Osteoblast (primary cell): ENCODE results near the gene SSTR4. TPM values are rescaled to one million over a fixed set of nuclear protein-coding genes. Genes with fewer than 3 reads are reported as not detected.

Source experiments
- DNase-seq: peaks from one replicate; pipeline ENCODE4 v3.0.0; 2011; ENCODE audit warnings: low spot score, mixed read lengths; ENCODE audit not compliant: insufficient read length; ENCODE audit errors: missing footprints
- H2AFZ ChIP-seq: 2 replicates; pipeline ENCODE4 v1.6.0; 2011; ENCODE audit warnings: mild to moderate bottlenecking, low read length
- H3K27ac ChIP-seq: 2 replicates; pipeline ENCODE4 v1.5.1; 2011; ENCODE audit warnings: mild to moderate bottlenecking, low read depth, low read length, moderate library complexity
- H3K27me3 ChIP-seq: 2 replicates; pipeline ENCODE4 v1.6.0; 2012; ENCODE audit warnings: mild to moderate bottlenecking, control low read depth, inconsistent platforms, low read length, moderate library complexity; ENCODE audit not compliant: insufficient read depth
- H3K36me3 ChIP-seq: 2 replicates; pipeline ENCODE4 v1.5.1; 2011; ENCODE audit warnings: mild to moderate bottlenecking, low read length, control low read depth, moderate library complexity; ENCODE audit not compliant: insufficient read depth
- H3K4me1 ChIP-seq: 2 replicates; pipeline ENCODE4 v1.5.1; 2011; ENCODE audit warnings: mild to moderate bottlenecking, low read length, control low read depth, moderate library complexity; ENCODE audit not compliant: insufficient read depth
- H3K4me2 ChIP-seq: 2 replicates; pipeline ENCODE4 v1.6.0; 2011; ENCODE audit warnings: mild to moderate bottlenecking, low read length; ENCODE audit not compliant: insufficient read depth
- H3K4me3 ChIP-seq: fragments of 200-600 bp; sonication (generic); 3 replicates; pipeline ENCODE4 v1.5.1; 2012; ENCODE audit warnings: mild to moderate bottlenecking, low read length, inconsistent platforms; ENCODE audit not compliant: insufficient read depth
- H3K79me2 ChIP-seq: 2 replicates; pipeline ENCODE4 v1.6.0; 2012; ENCODE audit warnings: mild to moderate bottlenecking, low read length, control low read depth, inconsistent platforms; ENCODE audit not compliant: insufficient read depth
- H3K9me3 ChIP-seq: 2 replicates; pipeline ENCODE4 v1.5.1; 2011; ENCODE audit warnings: low read depth, low read length, control low read depth
- H4K20me1 ChIP-seq: 2 replicates; pipeline ENCODE4 v1.6.0; 2012; ENCODE audit warnings: mild to moderate bottlenecking, low read length, control low read depth; ENCODE audit not compliant: insufficient read depth
- CTCF ChIP-seq: IDR thresholded peaks from 2 replicates; pipeline ENCODE4 v1.5.1; 2011; ENCODE audit warnings: mild to moderate bottlenecking, low read depth, low read length, moderate library complexity; ENCODE audit errors: extremely low read depth
- total RNA-seq: library from RNA; depleted of rRNA; stranded (reverse); fragments of >200 nt; gene quantifications from 2 replicates; pipeline ENCODE4 v1.2.3, GENCODE V29; 2012

Gene SSTR4
- total RNA-seq, 1 donor, result not detected

DNA sequence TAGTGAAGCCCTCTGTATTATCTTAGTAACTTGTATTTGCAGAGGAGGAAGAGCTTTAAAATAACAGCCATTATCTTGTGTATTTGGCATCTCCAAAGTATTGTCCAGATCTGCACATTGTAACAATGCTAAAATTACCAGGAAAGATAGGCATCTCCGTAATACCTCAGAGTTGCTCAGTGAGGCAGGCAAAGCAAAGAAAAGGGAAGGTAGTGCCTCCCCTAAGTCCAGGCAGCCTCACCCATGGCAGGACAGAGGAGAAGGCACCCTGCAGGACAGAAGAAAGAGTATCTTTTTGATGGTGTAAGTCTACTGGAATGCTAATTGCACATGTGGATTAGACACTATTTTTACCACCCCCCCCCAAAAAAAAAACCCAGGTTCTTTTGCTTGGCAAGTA lies 13.6 kb upstream of the SSTR4 start:
- TF ChIP-seq CTCF, result no peak
- DNase-seq, result no peak

DNA sequence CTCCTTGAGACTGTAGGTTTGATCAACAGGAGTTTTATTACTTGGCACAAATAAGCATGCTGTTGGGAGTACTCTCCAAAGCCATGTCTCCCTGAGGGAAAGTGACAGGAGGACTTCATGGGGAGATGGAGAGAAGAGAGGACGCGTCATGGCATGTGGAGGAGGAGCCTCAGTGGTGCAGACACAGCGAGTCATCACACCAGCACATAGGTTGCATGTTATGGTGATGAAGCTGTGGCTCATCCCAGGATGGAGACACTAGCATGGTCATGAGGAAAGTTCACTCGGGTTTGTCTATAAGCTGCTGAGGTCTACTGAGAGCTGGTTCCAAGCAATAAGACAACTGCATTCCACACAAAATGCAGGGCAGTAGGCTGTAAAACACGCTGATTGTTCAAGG lies 13.2 kb upstream of the SSTR4 start:
- no peaks in the 10 kb centered on the region for H3K27me3 ChIP-seq
- TF ChIP-seq CTCF, result no peak
- no peaks in the 10 kb centered on the region for H4K20me1 ChIP-seq
- no peaks in the 10 kb centered on the region for H3K4me1 ChIP-seq
- no peak overlapping the region for H3K27ac ChIP-seq
- H3K9me3 ChIP-seq, result no peaks in the 10 kb centered on the region
- no peaks in the 10 kb centered on the region for H3K36me3 ChIP-seq
- no peaks in the 10 kb centered on the region for H3K79me2 ChIP-seq
- H3K4me3 ChIP-seq, result no peak overlapping the region
- H3K4me2 ChIP-seq, result no peak overlapping the region
- H2AFZ ChIP-seq, result no peak overlapping the region
- DNase-seq, result no peak

More for the DNA sequence above, 13.6 kb upstream of the SSTR4 start:
- Histone ChIP-seq H3K79me2 (no peaks in the 10 kb centered on the region), H3K27me3 (no peaks in the 10 kb centered on the region), H3K4me2 (no peak overlapping the region), H2AFZ (no peak overlapping the region), H4K20me1 (no peaks in the 10 kb centered on the region), H3K36me3 (no peaks in the 10 kb centered on the region), H3K9me3 (no peaks in the 10 kb centered on the region), H3K4me1 (no peaks in the 10 kb centered on the region), H3K4me3 (no peak overlapping the region), H3K27ac (no peak overlapping the region)

GRCh38 chr20:23022849-23023248 lies 12.3 kb upstream of the SSTR4 start:
- H4K20me1 ChIP-seq, result no peaks in the 10 kb centered on the region
- no peak for TF ChIP-seq CTCF
- H2AFZ ChIP-seq, result no peak overlapping the region
- H3K4me3 ChIP-seq, result no peak overlapping the region
- DNase-seq, result no peak
- H3K27me3 ChIP-seq, result no peaks in the 10 kb centered on the region
- no peaks in the 10 kb centered on the region for H3K9me3 ChIP-seq
- no peak overlapping the region for H3K27ac ChIP-seq
- no peak overlapping the region for H3K4me2 ChIP-seq
- no peaks in the 10 kb centered on the region for H3K36me3 ChIP-seq
- H3K4me1 ChIP-seq, result no peaks in the 10 kb centered on the region
- no peaks in the 10 kb centered on the region for H3K79me2 ChIP-seq

DNA sequence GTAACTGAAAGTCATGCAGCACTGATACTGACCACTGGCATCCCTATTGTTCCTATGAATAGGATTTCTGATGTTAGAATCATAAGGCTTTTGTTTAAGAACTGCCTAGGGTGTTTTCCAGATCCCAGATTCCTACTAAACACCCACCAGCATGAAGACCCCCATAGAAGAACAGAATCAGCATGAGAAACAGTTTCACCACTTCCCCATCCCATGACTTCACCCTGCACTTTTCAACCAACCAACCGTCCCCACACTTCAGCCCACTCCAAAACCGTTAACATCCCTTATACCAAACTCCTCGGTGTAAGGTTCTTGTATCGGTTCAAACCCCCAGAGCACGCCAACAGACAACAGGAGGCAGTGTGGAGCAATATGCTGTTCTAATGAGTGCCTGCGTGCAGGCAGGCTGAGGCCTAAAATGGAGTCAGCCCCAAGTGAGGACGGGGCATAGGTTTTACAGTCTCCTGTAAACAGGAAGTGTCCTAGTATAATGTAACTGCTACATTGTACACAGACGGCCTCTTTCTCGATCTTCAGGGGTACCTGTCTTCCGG lies 11.4 kb upstream of the SSTR4 start:
- H3K27me3 ChIP-seq, result no peaks in the 10 kb centered on the region
- H3K4me1 ChIP-seq, result no peaks in the 10 kb centered on the region
- H3K4me3 ChIP-seq, result no peak overlapping the region
- H4K20me1 ChIP-seq, result no peaks in the 10 kb centered on the region
- no peak for TF ChIP-seq CTCF
- no peak for DNase-seq
- H3K27ac ChIP-seq, result no peak overlapping the region
- no peaks in the 10 kb centered on the region for H3K36me3 ChIP-seq
- H3K9me3 ChIP-seq, result no peaks in the 10 kb centered on the region
- no peak overlapping the region for H3K4me2 ChIP-seq
- no peaks in the 10 kb centered on the region for H3K79me2 ChIP-seq
- no peak overlapping the region for H2AFZ ChIP-seq
